Testis (tissue), 2 donors: Measurements from ENCODE around the gene TEAD2.

Experiments used
- CTCF ChIP-seq, 3 experiments: fragments of 450-650 bp in 2 of 3; fragments of 200-600 bp in 1 of 3; sonication (generic) in 1 of 3; IDR thresholded peaks; one replicate each; pipeline ENCODE4 v1.5.1; 2016 to 2019; ENCODE audit warnings: antibody characterized with exemption in 3 of 3, mild to moderate bottlenecking in 2 of 3, moderate library complexity in 1 of 3
- POLR2A ChIP-seq: fragments of 450-650 bp; IDR thresholded peaks from one replicate; pipeline ENCODE4 v1.6.1; 2017; ENCODE audit warnings: antibody characterized with exemption, mild to moderate bottlenecking, moderate library complexity

DNA sequence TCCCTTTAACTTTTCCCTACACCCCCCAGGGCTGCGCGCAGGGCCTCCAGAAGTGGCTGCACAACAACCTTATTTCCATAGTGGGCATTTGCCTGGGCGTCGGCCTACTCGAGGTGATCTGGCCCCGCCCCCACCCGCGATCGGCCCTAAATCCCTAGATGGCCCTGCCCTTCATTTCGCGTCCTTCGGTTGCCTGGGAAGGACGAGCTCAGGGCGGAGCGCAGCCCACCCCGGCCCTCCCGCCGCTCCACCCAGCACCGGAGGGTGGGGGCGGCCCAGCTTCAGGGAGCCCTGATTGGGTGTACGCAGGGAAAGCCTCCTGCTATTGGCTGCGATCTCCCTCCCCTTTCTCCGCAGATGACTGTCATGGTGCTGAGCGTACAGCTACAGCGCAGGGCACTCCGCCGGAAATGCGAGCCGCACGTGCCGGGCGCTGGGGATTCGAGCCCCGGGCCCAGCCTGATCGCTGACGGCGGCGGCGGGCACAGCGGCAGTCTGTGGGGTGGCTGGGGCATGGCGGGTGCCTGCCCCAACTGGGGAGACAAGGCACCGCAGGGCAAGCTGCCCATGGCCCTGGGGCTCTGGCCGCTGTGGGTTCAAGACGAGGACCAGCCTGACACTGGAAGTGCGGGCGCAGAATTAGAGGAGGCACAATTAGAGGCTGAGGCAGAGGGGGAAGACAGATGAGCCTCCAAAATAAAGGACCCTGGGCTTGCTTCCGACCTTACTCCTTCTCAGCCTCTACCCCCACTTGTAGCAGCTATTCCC, 22.7 kb downstream of the TEAD2 start:
- TF ChIP-seq CTCF (IDR thresholded peaks at IDR 0.05) (no peak), POLR2A (no peak)
